Fibroblast of skin of abdomen (primary cell): ENCODE data around the gene ANKH.

ENCODE experiments used
- DNase-seq: peaks from one replicate; pipeline ENCODE4 v3.0.0-alpha.2; 2013

ANKH gene

GRCh38 chr5:14787801-14788579 is 83.6 kb downstream of the ANKH start:
- DNase-seq = no peak

DNA sequence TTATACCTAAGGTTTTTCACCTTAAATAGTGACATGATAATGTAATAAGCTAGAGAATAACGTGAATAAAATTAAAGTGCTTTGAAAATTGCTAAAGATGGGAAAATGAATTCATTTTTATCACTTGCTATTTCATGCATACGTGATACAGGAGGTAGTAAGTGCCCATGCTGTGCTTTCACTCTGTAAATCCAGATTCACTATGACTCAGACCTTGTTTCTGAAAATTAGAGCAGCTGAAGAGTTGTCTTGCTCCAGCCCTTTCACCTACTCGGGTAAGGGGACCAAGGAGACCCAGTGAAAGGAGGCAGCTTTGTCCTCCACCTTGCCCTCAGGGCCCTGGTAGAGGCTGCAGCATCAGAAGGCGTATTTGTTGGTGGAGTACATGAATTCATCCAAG is 87.9 kb downstream of the ANKH start:
- no peak for DNase-seq

- no peak for DNase-seq
Observed at GRCh38 chr5:14782591-14782990, 89.0 kb downstream of the ANKH start.

- no peak for DNase-seq
Observed at GRCh38 chr5:14781106-14781505, 90.5 kb downstream of the ANKH start.

- no peak for DNase-seq
Observed at GRCh38 chr5:14779975-14780374, 91.6 kb downstream of the ANKH start.

GRCh38 chr5:14778792-14779070 is 92.8 kb downstream of the ANKH start:
- DNase-seq = no peak

- DNase-seq = no peak
Observed at GRCh38 chr5:14777932-14778791, 93.4 kb downstream of the ANKH start.

DNA sequence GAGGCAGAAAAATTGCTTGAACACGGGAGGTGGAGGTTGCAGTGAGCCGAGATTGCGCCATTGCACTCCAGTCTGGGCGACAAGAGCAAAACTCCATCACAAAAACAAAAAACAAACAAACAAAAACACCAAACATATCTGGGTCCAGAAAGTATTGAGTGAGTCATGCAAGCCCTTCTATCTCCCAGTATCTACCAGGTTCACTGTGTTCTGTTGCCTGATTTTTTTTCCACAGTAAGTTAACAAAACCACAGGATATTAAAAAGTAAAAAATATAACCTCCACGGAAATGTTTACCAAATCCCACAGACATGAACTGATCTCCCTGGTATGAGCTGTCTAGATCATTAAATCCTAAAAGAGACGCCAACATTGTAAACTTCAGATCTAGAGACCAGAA is 94.4 kb downstream of the ANKH start:
- no peak for DNase-seq

GRCh38 chr5:14776602-14777001 is 95.0 kb downstream of the ANKH start:
- DNase-seq = no peak

DNA sequence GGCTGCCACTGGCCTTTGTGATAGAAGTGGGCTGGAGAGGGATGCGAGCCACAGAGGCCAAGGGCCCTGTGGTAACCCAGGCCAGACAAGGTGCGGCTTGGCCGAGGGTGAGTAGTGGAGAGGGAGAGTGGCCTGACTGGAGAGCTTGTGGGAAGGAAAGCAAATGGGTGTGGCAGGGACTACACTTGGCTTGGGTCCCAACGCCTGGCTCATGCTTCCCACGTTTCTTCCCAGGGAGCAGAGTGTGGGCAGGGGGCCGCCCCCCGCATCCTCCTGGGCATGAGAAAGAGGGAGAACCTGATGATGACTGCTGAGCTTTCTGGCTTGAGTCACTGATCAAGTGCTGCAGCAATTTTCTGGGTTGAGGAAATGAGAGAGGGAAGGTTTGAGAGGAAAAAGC is 95.7 kb downstream of the ANKH start:
- DNase-seq = no peak

GRCh38 chr5:14773588-14773987 is 98.0 kb downstream of the ANKH start:
- no peak for DNase-seq

- DNase-seq = no peak
Observed at GRCh38 chr5:14771972-14772371, 99.6 kb downstream of the ANKH start.

DNA sequence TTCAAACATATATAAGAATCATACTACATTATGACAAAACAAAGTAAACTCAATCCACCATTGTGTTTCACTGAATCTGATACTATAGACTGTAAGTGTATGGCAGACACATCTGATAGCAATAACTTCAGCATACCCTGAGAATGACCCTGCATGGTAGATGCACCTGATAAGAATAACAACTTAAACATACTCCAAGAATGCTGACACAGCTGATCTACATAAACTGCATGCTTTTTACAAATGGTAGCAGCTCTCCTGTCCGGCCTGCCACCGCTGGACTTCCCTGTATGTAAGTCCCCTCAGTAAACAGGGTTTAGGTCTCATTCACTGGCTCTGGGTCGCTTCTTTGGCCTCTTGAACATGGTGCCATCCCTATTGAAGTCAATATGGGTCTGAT is 100.4 kb downstream of the ANKH start:
- no peak for DNase-seq

- DNase-seq = no peak
Observed at GRCh38 chr5:14768508-14769365, 102.8 kb downstream of the ANKH start.

GRCh38 chr5:14767735-14768507 is 103.7 kb downstream of the ANKH start:
- no peak for DNase-seq

DNA sequence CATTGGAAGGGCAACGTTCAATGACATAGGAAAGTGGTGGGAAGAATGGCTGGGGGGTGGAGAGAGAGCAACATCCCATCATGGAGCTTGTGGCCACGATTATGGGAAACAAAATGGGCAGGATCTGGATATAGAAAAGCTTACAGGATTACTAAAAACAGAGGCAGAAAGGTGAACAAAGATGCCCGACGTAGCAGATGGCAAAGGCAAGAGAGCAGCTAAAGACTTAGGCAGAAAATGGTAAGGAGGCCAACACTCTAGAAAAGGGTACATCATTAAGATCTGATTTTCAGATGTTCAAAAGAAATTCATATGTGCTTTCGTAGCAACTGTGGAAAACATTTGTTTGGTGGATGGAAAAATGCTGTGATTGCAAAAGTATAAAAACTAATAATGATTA is 104.5 kb downstream of the ANKH start:
- DNase-seq = no peak

DNA sequence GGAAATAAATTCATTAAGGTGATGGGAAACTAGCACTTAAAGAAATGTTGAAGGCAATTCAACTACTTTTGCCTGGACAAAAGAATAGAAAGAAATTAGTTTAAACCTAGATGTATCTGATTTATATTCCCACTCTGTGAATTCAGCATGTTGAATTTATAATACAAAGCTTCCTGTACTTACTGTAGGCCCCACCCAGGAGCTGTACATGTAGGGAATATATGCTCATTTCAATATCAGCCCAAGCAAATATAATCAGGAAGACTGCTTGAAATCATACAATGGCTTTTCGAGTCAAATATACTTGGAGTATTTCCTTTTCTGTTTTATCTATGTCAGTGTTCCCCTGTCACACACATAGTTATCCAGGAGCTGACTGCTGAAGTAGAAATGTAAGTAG is 105.0 kb downstream of the ANKH start:
- DNase-seq = no peak

- no peak for DNase-seq
Observed at GRCh38 chr5:14765587-14765986, 106.0 kb downstream of the ANKH start.

- no peak for DNase-seq
Observed at GRCh38 chr5:14762549-14763216, 108.9 kb downstream of the ANKH start.

GRCh38 chr5:14760548-14761002 is 111.0 kb downstream of the ANKH start:
- no peak for DNase-seq

GRCh38 chr5:14759744-14760547 is 111.6 kb downstream of the ANKH start:
- no peak for DNase-seq
